Tibial nerve (tissue), 3 donors: Measurements from ENCODE around the gene ADCY2.

Experiments
- CTCF ChIP-seq, 5 experiments: fragments of 200-600 bp in 3 of 5; fragments of 450-650 bp in 2 of 5; sonication (generic) in 3 of 5; IDR thresholded peaks; one replicate each; pipeline ENCODE4 v1.5.1; 2016 to 2019; ENCODE audit warnings: antibody characterized with exemption in 5 of 5, mild to moderate bottlenecking in 3 of 5, moderate library complexity in 2 of 5
- POLR2A ChIP-seq, 2 donors: fragments of 450-650 bp; IDR thresholded peaks; one replicate each; pipeline ENCODE4 v1.6.1; 2017; ENCODE audit warnings: antibody characterized with exemption in 2 of 2, mild to moderate bottlenecking in 2 of 2, moderate library complexity in 2 of 2

GRCh38 chr5:7609726-7610125 is 213.8 kb downstream of the ADCY2 start:
- TF ChIP-seq POLR2A (IDR thresholded peaks at IDR 0.05) (no peak), CTCF (IDR thresholded peaks at IDR 0.05) (no peak)
